Stimulated activated CD4-positive, alpha-beta T cell treated with anti-CD3 and anti-CD28 coated beads, TNF-alpha, amount 100 ng/mL, for 24 hours (primary cell): ENCODE results near the gene MED26.
A peak's percentile ranks its signal among the peaks of the same experiment; 100 is the strongest.

Experiments
- DNase-seq, 3 experiments: peaks; one replicate each; pipeline ENCODE4 v3.0.0-alpha.2; 2020; ENCODE audit warnings: low read depth in 3 of 3

MED26 gene

GRCh38 chr19:16590876-16591802 lies 36.9 kb downstream of the MED26 start:
- DNase-seq = no peak

- no peak for DNase-seq
These were observed 38.1 kb downstream of the MED26 start for GRCh38 chr19:16589917-16590316.

- no peak for DNase-seq
These were observed 39.0 kb downstream of the MED26 start for GRCh38 chr19:16588824-16589577.

GRCh38 chr19:16587833-16588823 lies 39.9 kb downstream of the MED26 start:
- peak in 1 of 3 experiments; percentile 65 for DNase-seq

- peak in 1 of 3 experiments; percentile 54 for DNase-seq
These were observed 40.8 kb downstream of the MED26 start for GRCh38 chr19:16586991-16587832.

- DNase-seq = no peak
These were observed 41.5 kb downstream of the MED26 start for GRCh38 chr19:16586477-16586871.

DNA sequence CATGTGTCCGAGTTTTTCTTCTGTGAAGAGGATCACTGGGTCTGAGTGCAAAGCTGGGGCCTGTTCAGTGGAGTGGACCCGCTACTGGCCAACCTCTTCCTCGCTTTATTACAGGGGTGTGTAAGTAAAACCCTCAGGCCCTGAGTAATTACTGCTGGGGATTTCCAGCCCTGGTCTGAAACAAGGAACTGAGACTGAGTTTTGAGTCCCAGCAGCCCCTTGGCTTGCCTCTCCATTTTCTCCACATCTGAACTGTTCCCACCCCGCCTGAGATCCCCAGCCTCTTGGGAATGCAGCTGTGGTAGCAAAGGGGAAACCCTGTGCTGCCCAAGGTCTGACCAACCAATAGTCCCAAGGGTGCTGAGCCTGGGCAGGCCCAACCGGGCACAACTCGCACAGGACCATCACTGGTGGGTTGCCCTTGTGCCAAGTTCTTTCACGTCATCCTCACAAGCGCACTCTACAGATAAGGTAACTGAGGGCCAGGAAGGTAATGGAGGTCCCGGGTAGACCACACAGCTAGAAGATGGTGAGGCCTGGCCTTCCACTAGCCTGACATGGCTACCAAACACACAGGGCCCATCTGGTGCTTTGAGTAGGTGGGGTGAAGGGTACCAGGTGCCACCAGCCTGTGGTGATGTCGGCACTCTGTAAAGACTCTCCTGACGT lies 42.1 kb downstream of the MED26 start:
- no peak for DNase-seq

GRCh38 chr19:16585094-16585801 lies 42.8 kb downstream of the MED26 start:
- DNase-seq = no peak

GRCh38 chr19:16584248-16585093 lies 43.5 kb downstream of the MED26 start:
- DNase-seq = peak; percentile 70 to 87 (median 75)

- no peak for DNase-seq
These were observed 45.3 kb downstream of the MED26 start for GRCh38 chr19:16582486-16583261.

DNA sequence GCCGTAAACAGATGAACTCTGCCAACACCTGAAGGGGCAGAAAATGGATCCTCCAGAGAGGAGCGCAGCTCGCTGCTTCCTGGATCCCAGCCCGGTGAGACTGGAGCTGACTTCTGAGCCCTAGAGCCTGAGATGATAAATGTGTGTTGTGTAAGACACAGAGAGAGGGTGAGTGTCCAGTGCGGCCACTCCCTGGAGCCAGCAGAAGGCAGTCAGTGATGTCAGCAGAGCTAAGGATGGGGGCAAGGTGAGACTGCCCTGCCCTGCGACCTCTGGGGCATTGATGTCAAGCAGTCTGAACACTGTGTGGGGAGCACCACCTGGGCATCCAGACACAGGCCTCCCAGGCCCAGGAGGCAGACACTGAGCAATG lies 46.0 kb downstream of the MED26 start:
- DNase-seq = no peak

GRCh38 chr19:16581145-16581970 lies 46.6 kb downstream of the MED26 start:
- no peak for DNase-seq

DNA sequence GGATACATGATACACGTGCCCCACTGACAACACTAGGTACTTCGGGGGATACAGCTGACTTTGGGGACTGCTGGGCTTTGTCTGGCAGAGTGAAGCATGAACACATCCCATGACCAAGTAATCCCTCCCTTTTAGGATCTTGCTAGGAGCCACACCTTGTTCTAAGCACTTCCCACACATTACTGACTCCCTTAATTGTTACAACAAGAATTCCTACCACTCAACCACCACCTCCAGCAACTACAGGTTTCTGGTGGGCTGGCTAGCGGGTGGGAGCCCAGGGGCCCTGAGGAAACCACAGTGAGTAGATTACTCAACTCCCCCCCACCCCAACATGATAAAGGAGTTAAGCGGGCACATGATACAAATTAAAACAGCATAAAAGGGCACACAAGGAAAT lies 48.6 kb downstream of the MED26 start:
- no peak for DNase-seq

GRCh38 chr19:16577531-16577985 lies 50.4 kb downstream of the MED26 start:
- DNase-seq = no peak

DNA sequence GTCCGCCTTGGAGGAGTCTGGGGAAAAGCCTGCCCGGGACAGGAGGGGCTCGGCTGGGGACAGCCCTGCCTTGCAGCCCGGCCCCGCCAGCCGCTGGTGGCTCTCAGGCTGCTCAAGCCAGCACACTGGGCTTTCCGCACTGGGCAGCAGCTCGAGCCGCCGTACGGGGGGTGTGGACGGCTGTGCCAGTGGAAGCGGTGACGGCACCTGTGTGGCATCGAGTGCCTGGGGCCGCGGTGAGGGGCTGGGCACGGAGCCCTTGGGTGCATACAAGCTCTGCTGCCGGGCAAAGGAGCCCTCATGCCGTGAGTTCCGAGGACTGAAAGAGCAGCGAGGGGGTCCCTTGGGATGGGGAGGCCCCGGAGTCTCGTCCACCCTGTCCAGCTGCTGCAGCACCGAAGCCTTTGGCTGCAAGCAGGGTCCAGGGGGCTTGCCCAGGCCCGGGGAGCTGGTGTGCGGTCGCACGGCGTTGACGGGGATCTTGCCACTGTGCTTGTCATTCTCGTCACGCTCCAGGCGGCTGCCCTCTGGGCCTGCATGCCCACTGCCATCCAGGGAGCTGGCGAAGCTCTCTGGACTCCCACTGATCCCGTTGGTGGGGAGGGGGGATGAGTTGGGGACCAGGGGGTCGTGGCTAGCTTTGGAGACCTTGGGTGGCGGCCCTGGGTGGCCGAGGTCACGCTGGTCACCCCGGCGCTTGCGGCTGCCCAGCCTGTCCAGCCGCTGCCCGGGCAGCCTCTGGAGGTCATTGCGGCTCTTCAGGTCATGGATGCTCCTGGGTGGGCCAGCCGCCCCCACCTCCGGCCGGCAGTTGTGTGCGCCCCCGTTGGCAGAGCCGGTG lies 51.1 kb downstream of the MED26 start:
- DNase-seq = no peak
